Keratinocyte (primary cell): ENCODE data around the gene SEMA4G. TPM values are rescaled to one million over a fixed set of nuclear protein-coding genes. Genes with fewer than 3 reads are reported as not detected.

ENCODE experiments used
- DNase-seq: peaks from one replicate; pipeline ENCODE4 v3.0.0-alpha.2; 2011; ENCODE audit warnings: low read depth, missing footprints, low spot score
- FAIRE-seq: peaks from 2 replicates; lab custom pipeline; 2011; peaks lifted over from hg19 to GRCh38; lab: Jason Lieb, UNC
- H2AFZ ChIP-seq: 2 replicates; pipeline ENCODE4 v1.6.0; 2012; ENCODE audit warnings: low read length, control low read depth, inconsistent platforms; ENCODE audit not compliant: control insufficient read depth
- H3K27ac ChIP-seq: 2 replicates; pipeline ENCODE4 v1.5.1; 2011; ENCODE audit warnings: low read length; ENCODE audit not compliant: control insufficient read depth, insufficient read depth
- H3K27me3 ChIP-seq: 3 replicates; pipeline ENCODE4 v1.6.0; 2011; ENCODE audit warnings: low read length; ENCODE audit not compliant: control insufficient read depth, insufficient read depth; ENCODE audit errors: extremely low read depth
- H3K36me3 ChIP-seq, 2 experiments: 2 replicates in 1 of 2; 3 replicates in 1 of 2; pipeline ENCODE4 v1.5.1; 2011; ENCODE audit warnings: low read length in 2 of 2, mild to moderate bottlenecking in 1 of 2; ENCODE audit not compliant: control insufficient read depth in 2 of 2, insufficient read depth in 2 of 2; ENCODE audit errors: extremely low read depth in 1 of 2
- H3K4me1 ChIP-seq: 3 replicates; pipeline ENCODE4 v1.5.1; 2011; ENCODE audit warnings: low read length; ENCODE audit not compliant: control insufficient read depth, insufficient read depth; ENCODE audit errors: extremely low read depth
- H3K4me2 ChIP-seq: 3 replicates; pipeline ENCODE4 v1.6.0; 2011; ENCODE audit warnings: low read depth, low read length; ENCODE audit not compliant: control insufficient read depth, insufficient read depth; ENCODE audit errors: extremely low read depth
- H3K4me3 ChIP-seq, 3 experiments: fragments of 200-600 bp in 1 of 3; sonication (generic) in 1 of 3; 2 replicates in 2 of 3; 3 replicates in 1 of 3; pipeline ENCODE4 v1.5.1; 2011 to 2016; ENCODE audit warnings: low read length in 3 of 3, mild to moderate bottlenecking in 3 of 3, control low read depth in 2 of 3, inconsistent platforms in 1 of 3, low read depth in 1 of 3, mixed read lengths in 1 of 3, mixed run types in 1 of 3, moderate library complexity in 1 of 3; ENCODE audit not compliant: control insufficient read depth in 2 of 3, insufficient read depth in 2 of 3; ENCODE audit errors: extremely low read depth in 1 of 3
- H3K79me2 ChIP-seq: 2 replicates; pipeline ENCODE4 v1.6.0; 2012; ENCODE audit warnings: low read length; ENCODE audit not compliant: control insufficient read depth, insufficient read depth
- H3K9ac ChIP-seq: 3 replicates; pipeline ENCODE4 v1.6.0; 2011; ENCODE audit warnings: low read length; ENCODE audit not compliant: control insufficient read depth, insufficient read depth; ENCODE audit errors: extremely low read depth
- H3K9me1 ChIP-seq: 3 replicates; pipeline ENCODE4 v1.6.0; 2011; ENCODE audit warnings: low read length; ENCODE audit not compliant: control insufficient read depth, insufficient read depth; ENCODE audit errors: extremely low read depth
- H3K9me3 ChIP-seq: 2 replicates; pipeline ENCODE4 v1.5.1; 2012; ENCODE audit warnings: low read depth, low read length; ENCODE audit not compliant: control insufficient read depth
- H4K20me1 ChIP-seq: 3 replicates; pipeline ENCODE4 v1.6.0; 2011; ENCODE audit warnings: low read length; ENCODE audit not compliant: control insufficient read depth, insufficient read depth; ENCODE audit errors: extremely low read depth
- EZH2 ChIP-seq: IDR thresholded peaks from one replicate; pipeline ENCODE4 v1.6.1; 2012; ENCODE audit warnings: inconsistent platforms, mild to moderate bottlenecking, low read length, moderate library complexity
- dilution Hi-C: fragments of 300-500 bp; cut with MboI; formaldehyde crosslinking; loops from one replicate; pipeline ENCODE4 v1.7.0; 2020; ENCODE audit warnings: low sequenced_read_pairs; ENCODE audit not compliant: extremely low pct_ligation_motif_present
- polyA plus RNA-seq, 5 experiments: library from polyadenylated mRNA; depleted of rRNA in 3 of 5; stranded (reverse) in 3 of 5; stranded (forward) in 1 of 5; unstranded in 1 of 5; fragments of >200 nt; gene quantifications; 1 replicate in 1 of 5; 2 replicates in 3 of 5; 3 replicates in 1 of 5; pipeline versions ENCODE4 v1.2.1 to v1.2.3, GENCODE V29; 2011 to 2012; ENCODE audit warnings: missing spikeins in 2 of 5, low read depth in 1 of 5, low replicate concordance in 1 of 5
- TF ChIP-seq, protein P1 (sequence below), 3 experiments: IDR thresholded peaks in 1 of 3; conservative IDR thresholded peaks in 1 of 3; optimal IDR thresholded peaks in 1 of 3; 2 replicates in 2 of 3; 3 replicates in 1 of 3; pipeline versions ENCODE3 to v1.5.1; 2011; ENCODE audit warnings: low read length in 3 of 3, mild to moderate bottlenecking in 3 of 3, moderate library complexity in 2 of 3, control low read depth in 1 of 3, inconsistent platforms in 1 of 3; ENCODE audit not compliant: insufficient read depth in 2 of 3; ENCODE audit errors: extremely low read depth in 1 of 3

The SEMA4G gene
- polyA plus RNA-seq, 1 donor (not counting 4 experiments of a cell fraction or from before 2014, with no cell fraction given), result 1.2 TPM

DNA sequence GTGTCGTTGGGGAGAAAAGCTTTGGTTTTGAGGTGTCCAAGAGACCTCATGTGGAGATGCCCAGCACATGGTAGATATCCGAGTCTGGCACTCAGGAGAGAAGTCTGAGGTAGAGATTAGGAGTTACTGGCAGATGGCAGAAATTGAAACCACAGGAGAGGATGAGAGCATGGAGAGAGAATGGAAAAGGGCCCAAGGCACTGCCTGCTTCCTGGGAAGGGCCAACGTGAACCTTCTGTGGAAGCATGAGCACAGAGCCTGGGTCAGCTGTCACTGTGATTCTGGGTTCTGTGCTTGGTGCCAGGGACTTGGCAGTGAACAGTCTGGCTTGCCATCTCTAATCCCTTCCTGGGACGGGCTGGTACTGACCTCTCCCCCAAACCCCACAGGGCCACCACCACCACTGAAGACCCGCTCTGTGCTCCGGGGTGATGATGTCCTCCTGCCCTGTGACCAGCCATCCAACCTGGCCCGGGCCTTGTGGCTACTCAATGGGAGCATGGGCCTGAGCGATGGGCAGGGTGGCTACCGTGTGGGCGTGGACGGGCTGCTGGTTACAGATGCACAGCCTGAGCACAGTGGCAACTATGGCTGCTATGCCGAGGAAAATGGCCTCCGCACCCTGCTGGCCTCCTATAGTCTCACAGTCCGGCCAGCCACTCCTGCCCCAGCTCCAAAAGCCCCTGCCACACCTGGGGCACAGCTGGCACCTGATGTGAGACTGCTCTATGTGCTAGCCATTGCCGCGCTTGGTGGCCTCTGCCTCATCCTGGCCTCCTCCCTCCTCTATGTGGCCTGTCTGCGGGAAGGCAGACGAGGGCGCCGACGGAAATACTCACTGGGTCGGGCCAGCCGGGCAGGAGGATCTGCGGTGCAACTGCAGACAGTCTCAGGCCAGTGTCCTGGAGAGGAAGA, 13.9 kb downstream of the SEMA4G start:
- H3K4me2 ChIP-seq, result no peak overlapping the region
- H4K20me1 ChIP-seq, result no peaks in the 10 kb centered on the region
- H3K4me3 ChIP-seq, result no peak overlapping the region
- H3K4me1 ChIP-seq, result peaks cover 10% of the 10 kb centered on the region
- TF ChIP-seq, protein P1, sequence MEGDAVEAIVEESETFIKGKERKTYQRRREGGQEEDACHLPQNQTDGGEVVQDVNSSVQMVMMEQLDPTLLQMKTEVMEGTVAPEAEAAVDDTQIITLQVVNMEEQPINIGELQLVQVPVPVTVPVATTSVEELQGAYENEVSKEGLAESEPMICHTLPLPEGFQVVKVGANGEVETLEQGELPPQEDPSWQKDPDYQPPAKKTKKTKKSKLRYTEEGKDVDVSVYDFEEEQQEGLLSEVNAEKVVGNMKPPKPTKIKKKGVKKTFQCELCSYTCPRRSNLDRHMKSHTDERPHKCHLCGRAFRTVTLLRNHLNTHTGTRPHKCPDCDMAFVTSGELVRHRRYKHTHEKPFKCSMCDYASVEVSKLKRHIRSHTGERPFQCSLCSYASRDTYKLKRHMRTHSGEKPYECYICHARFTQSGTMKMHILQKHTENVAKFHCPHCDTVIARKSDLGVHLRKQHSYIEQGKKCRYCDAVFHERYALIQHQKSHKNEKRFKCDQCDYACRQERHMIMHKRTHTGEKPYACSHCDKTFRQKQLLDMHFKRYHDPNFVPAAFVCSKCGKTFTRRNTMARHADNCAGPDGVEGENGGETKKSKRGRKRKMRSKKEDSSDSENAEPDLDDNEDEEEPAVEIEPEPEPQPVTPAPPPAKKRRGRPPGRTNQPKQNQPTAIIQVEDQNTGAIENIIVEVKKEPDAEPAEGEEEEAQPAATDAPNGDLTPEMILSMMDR (optimal IDR thresholded peaks at IDR 0.05 in 1 of 3, IDR thresholded peaks at IDR 0.05 in 1 of 3, conservative IDR thresholded peaks at IDR 0.05 in 1 of 3; ENCODE audit: extremely low read depth in 1 of 3, insufficient read depth in 2 of 3, low read length in 3 of 3), result no peak
- TF ChIP-seq EZH2, result no peak
- DNase-seq, result no peak
- no peaks in the 10 kb centered on the region for H3K9me3 ChIP-seq
- H3K79me2 ChIP-seq, result peaks cover 24% of the 10 kb centered on the region
- no peaks in the 10 kb centered on the region for H3K27me3 ChIP-seq
- peaks cover 3% of the 10 kb centered on the region for H3K9me1 ChIP-seq
- peaks cover 8 to 23% of the 10 kb centered on the region in 2 experiments for H3K36me3 ChIP-seq
- H3K9ac ChIP-seq, result no peak overlapping the region
- FAIRE-seq, result no peak
- dilution Hi-C loops, result no loop called here
- H3K27ac ChIP-seq, result no peak overlapping the region
- H2AFZ ChIP-seq, result no peak overlapping the region

DNA sequence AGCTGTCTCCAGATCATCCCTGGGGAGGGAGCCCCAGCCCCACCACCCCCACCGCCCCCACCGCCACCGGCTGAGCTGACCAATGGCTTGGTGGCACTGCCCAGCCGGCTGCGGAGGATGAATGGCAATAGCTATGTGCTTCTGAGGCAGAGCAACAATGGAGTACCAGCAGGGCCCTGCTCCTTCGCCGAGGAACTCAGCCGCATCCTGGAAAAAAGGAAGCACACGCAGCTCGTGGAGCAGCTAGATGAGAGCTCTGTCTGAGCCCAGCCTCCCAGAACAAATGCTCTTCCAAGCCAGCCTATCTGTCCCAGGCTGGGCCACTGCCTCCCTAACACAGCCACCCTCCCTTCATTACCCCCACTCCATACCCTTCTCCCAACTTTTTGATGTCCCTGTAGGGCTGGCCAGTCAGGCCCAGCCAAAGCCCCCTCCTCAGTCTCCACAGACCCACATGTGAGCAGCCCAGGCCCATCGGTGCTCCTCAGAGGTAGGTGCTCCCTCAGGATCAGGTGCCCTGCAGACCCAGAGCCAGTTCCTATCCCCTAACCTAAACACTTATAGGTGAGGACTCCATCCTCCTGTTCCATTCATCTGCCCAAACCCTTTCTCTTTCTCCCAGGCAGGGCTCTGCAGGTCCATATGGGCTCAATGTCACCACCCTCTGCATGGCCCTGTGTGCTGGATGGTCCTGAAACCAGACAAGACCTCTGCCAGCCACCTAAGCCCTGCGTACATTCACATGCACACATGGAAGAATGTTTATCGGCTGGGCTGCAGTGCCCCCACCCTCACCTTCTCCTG, 14.8 kb downstream of the SEMA4G start:
- Histone ChIP-seq H3K79me2 (peaks cover 33% of the 10 kb centered on the region), H3K27ac (no peak overlapping the region), H3K27me3 (no peaks in the 10 kb centered on the region), H2AFZ (no peak overlapping the region), H3K36me3 (peaks cover 11 to 24% of the 10 kb centered on the region in 2 experiments), H3K4me2 (no peak overlapping the region), H3K9ac (no peak overlapping the region), H4K20me1 (no peaks in the 10 kb centered on the region), H3K9me3 (no peaks in the 10 kb centered on the region), H3K4me3 (no peak overlapping the region), H3K4me1 (peaks cover 17% of the 10 kb centered on the region), H3K9me1 (peaks cover 4% of the 10 kb centered on the region)
- TF ChIP-seq EZH2, result no peak
- TF ChIP-seq, protein P1 (optimal IDR thresholded peaks at IDR 0.05 in 1 of 3, IDR thresholded peaks at IDR 0.05 in 1 of 3, conservative IDR thresholded peaks at IDR 0.05 in 1 of 3; ENCODE audit: extremely low read depth in 1 of 3, insufficient read depth in 2 of 3, low read length in 3 of 3), result no peak
- FAIRE-seq, result no peak
- dilution Hi-C loops, result no loop called here
- DNase-seq, result no peak
